Keratinocyte (primary cell): ENCODE data around the gene NAA11. TPM values are rescaled to one million over a fixed set of nuclear protein-coding genes. Genes with fewer than 3 reads are reported as not detected.

Experiments used
- DNase-seq: peaks from one replicate; pipeline ENCODE4 v3.0.0-alpha.2; 2011; ENCODE audit warnings: low read depth, missing footprints, low spot score
- FAIRE-seq: peaks from 2 replicates; lab custom pipeline; 2011; peaks lifted over from hg19 to GRCh38; lab: Jason Lieb, UNC
- H2AFZ ChIP-seq: 2 replicates; pipeline ENCODE4 v1.6.0; 2012; ENCODE audit warnings: low read length, control low read depth, inconsistent platforms; ENCODE audit not compliant: control insufficient read depth
- H3K27ac ChIP-seq: 2 replicates; pipeline ENCODE4 v1.5.1; 2011; ENCODE audit warnings: low read length; ENCODE audit not compliant: control insufficient read depth, insufficient read depth
- H3K27me3 ChIP-seq: 3 replicates; pipeline ENCODE4 v1.6.0; 2011; ENCODE audit warnings: low read length; ENCODE audit not compliant: control insufficient read depth, insufficient read depth; ENCODE audit errors: extremely low read depth
- H3K36me3 ChIP-seq, 2 experiments: 2 replicates in 1 of 2; 3 replicates in 1 of 2; pipeline ENCODE4 v1.5.1; 2011; ENCODE audit warnings: low read length in 2 of 2, mild to moderate bottlenecking in 1 of 2; ENCODE audit not compliant: control insufficient read depth in 2 of 2, insufficient read depth in 2 of 2; ENCODE audit errors: extremely low read depth in 1 of 2
- H3K4me1 ChIP-seq: 3 replicates; pipeline ENCODE4 v1.5.1; 2011; ENCODE audit warnings: low read length; ENCODE audit not compliant: control insufficient read depth, insufficient read depth; ENCODE audit errors: extremely low read depth
- H3K4me2 ChIP-seq: 3 replicates; pipeline ENCODE4 v1.6.0; 2011; ENCODE audit warnings: low read depth, low read length; ENCODE audit not compliant: control insufficient read depth, insufficient read depth; ENCODE audit errors: extremely low read depth
- H3K4me3 ChIP-seq, 3 experiments: fragments of 200-600 bp in 1 of 3; sonication (generic) in 1 of 3; 2 replicates in 2 of 3; 3 replicates in 1 of 3; pipeline ENCODE4 v1.5.1; 2011 to 2016; ENCODE audit warnings: low read length in 3 of 3, mild to moderate bottlenecking in 3 of 3, control low read depth in 2 of 3, inconsistent platforms in 1 of 3, low read depth in 1 of 3, mixed read lengths in 1 of 3, mixed run types in 1 of 3, moderate library complexity in 1 of 3; ENCODE audit not compliant: control insufficient read depth in 2 of 3, insufficient read depth in 2 of 3; ENCODE audit errors: extremely low read depth in 1 of 3
- H3K79me2 ChIP-seq: 2 replicates; pipeline ENCODE4 v1.6.0; 2012; ENCODE audit warnings: low read length; ENCODE audit not compliant: control insufficient read depth, insufficient read depth
- H3K9ac ChIP-seq: 3 replicates; pipeline ENCODE4 v1.6.0; 2011; ENCODE audit warnings: low read length; ENCODE audit not compliant: control insufficient read depth, insufficient read depth; ENCODE audit errors: extremely low read depth
- H3K9me1 ChIP-seq: 3 replicates; pipeline ENCODE4 v1.6.0; 2011; ENCODE audit warnings: low read length; ENCODE audit not compliant: control insufficient read depth, insufficient read depth; ENCODE audit errors: extremely low read depth
- H3K9me3 ChIP-seq: 2 replicates; pipeline ENCODE4 v1.5.1; 2012; ENCODE audit warnings: low read depth, low read length; ENCODE audit not compliant: control insufficient read depth
- H4K20me1 ChIP-seq: 3 replicates; pipeline ENCODE4 v1.6.0; 2011; ENCODE audit warnings: low read length; ENCODE audit not compliant: control insufficient read depth, insufficient read depth; ENCODE audit errors: extremely low read depth
- EZH2 ChIP-seq: IDR thresholded peaks from one replicate; pipeline ENCODE4 v1.6.1; 2012; ENCODE audit warnings: inconsistent platforms, mild to moderate bottlenecking, low read length, moderate library complexity
- dilution Hi-C: fragments of 300-500 bp; cut with MboI; formaldehyde crosslinking; loops from one replicate; pipeline ENCODE4 v1.7.0; 2020; ENCODE audit warnings: low sequenced_read_pairs; ENCODE audit not compliant: extremely low pct_ligation_motif_present
- polyA minus RNA-seq, 3 experiments: library from RNA; depleted of rRNA, polyadenylated mRNA; stranded (reverse); fragments of >200 nt; gene quantifications; 1 replicate in 1 of 3; 2 replicates in 1 of 3; 3 replicates in 1 of 3; pipeline ENCODE4 v1.2.3, GENCODE V29; 2011
- polyA plus RNA-seq, 5 experiments: library from polyadenylated mRNA; depleted of rRNA in 3 of 5; stranded (reverse) in 3 of 5; stranded (forward) in 1 of 5; unstranded in 1 of 5; fragments of >200 nt; gene quantifications; 1 replicate in 1 of 5; 2 replicates in 3 of 5; 3 replicates in 1 of 5; pipeline versions ENCODE4 v1.2.1 to v1.2.3, GENCODE V29; 2011 to 2012; ENCODE audit warnings: missing spikeins in 2 of 5, low read depth in 1 of 5, low replicate concordance in 1 of 5
- TF ChIP-seq, protein P1 (sequence below), 3 experiments: IDR thresholded peaks in 1 of 3; conservative IDR thresholded peaks in 1 of 3; optimal IDR thresholded peaks in 1 of 3; 2 replicates in 2 of 3; 3 replicates in 1 of 3; pipeline versions ENCODE3 to v1.5.1; 2011; ENCODE audit warnings: low read length in 3 of 3, mild to moderate bottlenecking in 3 of 3, moderate library complexity in 2 of 3, control low read depth in 1 of 3, inconsistent platforms in 1 of 3; ENCODE audit not compliant: insufficient read depth in 2 of 3; ENCODE audit errors: extremely low read depth in 1 of 3

Gene NAA11
- polyA plus RNA-seq (not detected in 3 replicates), polyA minus RNA-seq (not detected in 3 replicates)
- not detected for polyA plus RNA-seq (2011; ENCODE audit: low read depth)
- not detected in 2 replicates for polyA plus RNA-seq (2011; cell fraction: cytosol; rRNA removed)
- polyA plus RNA-seq (2011; cell fraction: nucleus; rRNA removed), result not detected in 2 replicates
- polyA plus RNA-seq (2012; ENCODE audit: low replicate concordance), result not detected in 2 replicates
- polyA minus RNA-seq (2011; cell fraction: cytosol; rRNA and poly(A)+ RNA removed), result not detected
- not detected in 2 replicates for polyA minus RNA-seq (2011; cell fraction: nucleus; rRNA and poly(A)+ RNA removed)

DNA sequence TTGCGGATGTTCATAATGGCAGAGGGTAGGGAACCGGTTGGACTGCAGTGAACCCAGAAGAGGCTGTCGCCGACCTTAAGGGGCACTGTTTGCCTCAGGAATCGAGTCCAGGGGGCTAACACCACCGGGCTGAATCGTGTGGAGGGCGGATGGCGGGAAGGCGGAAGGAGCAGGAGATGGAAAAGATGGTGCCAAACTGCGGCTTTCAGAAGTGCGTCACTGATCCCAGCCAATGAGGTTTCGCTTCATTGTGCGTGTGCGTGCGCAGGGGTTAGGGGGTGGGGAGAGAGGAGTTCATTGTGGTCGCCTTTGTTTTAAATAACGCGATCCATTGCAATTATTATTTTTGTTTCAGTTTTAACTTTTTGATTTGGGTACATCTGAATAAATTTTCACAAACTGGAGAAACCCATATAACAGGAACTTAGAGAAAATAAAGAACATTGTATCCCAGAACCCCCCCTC is at the start of gene NAA11:
NAA11 (minus strand) TSS at position 198 of the 465 bp plus-strand sequence; CDS start at position 14, 184 bp downstream.
- H3K36me3 ChIP-seq, result no peaks in the 10 kb centered on the region
- H3K4me3 ChIP-seq, result no peak within 1 kb of the TSS
- TF ChIP-seq EZH2, result no peak
- TF ChIP-seq, protein P1, sequence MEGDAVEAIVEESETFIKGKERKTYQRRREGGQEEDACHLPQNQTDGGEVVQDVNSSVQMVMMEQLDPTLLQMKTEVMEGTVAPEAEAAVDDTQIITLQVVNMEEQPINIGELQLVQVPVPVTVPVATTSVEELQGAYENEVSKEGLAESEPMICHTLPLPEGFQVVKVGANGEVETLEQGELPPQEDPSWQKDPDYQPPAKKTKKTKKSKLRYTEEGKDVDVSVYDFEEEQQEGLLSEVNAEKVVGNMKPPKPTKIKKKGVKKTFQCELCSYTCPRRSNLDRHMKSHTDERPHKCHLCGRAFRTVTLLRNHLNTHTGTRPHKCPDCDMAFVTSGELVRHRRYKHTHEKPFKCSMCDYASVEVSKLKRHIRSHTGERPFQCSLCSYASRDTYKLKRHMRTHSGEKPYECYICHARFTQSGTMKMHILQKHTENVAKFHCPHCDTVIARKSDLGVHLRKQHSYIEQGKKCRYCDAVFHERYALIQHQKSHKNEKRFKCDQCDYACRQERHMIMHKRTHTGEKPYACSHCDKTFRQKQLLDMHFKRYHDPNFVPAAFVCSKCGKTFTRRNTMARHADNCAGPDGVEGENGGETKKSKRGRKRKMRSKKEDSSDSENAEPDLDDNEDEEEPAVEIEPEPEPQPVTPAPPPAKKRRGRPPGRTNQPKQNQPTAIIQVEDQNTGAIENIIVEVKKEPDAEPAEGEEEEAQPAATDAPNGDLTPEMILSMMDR (optimal IDR thresholded peaks at IDR 0.05 in 1 of 3, IDR thresholded peaks at IDR 0.05 in 1 of 3, conservative IDR thresholded peaks at IDR 0.05 in 1 of 3; ENCODE audit: extremely low read depth in 1 of 3, insufficient read depth in 2 of 3, low read length in 3 of 3), result no peak
- no peaks in the 10 kb centered on the region for H3K4me1 ChIP-seq
- H3K9me3 ChIP-seq, result no peaks in the 10 kb centered on the region
- H3K79me2 ChIP-seq, result no peaks in the 10 kb centered on the region
- no peak within 1 kb of the TSS for H3K4me2 ChIP-seq
- H2AFZ ChIP-seq, result no peak within 1 kb of the TSS
- no peak within 1 kb of the TSS for H3K27ac ChIP-seq
- dilution Hi-C loops, result no loop called here
- H4K20me1 ChIP-seq, result no peaks in the 10 kb centered on the region
- no peak within 1 kb of the TSS for H3K9ac ChIP-seq
- DNase-seq (no peak), FAIRE-seq (no peak)
- no peaks in the 10 kb centered on the region for H3K27me3 ChIP-seq
- no peaks in the 10 kb centered on the region for H3K9me1 ChIP-seq

DNA sequence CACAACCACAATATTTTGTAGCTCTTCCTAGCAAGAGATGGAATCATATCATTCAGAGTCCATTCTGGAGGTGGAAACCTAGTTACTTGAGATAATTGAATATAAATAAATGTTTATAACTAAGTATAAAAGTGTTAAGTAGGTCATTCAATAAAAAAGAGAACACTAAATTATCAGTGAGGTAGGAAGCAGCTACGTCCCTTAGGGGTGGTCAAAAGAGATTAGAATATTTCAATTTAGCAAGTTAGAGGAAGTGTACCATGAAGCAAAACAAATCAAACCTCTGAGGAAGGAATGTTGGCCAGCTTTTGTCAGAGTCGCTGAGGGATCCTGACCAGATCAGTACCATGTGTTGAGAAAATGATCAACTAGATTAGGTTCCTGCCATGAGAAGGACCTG is 44.2 kb upstream of the NAA11 start:
- dilution Hi-C loops, result no loop called here
- no peak for FAIRE-seq

More for the DNA sequence above, 44.2 kb upstream of the NAA11 start:
- no peak overlapping the region for H3K4me3 ChIP-seq
- no peak overlapping the region for H3K9ac ChIP-seq
- H3K4me1 ChIP-seq, result no peaks in the 10 kb centered on the region
- H3K79me2 ChIP-seq, result no peaks in the 10 kb centered on the region
- no peak overlapping the region for H3K4me2 ChIP-seq
- H3K9me1 ChIP-seq, result no peaks in the 10 kb centered on the region
- H3K9me3 ChIP-seq, result no peaks in the 10 kb centered on the region
- H4K20me1 ChIP-seq, result no peaks in the 10 kb centered on the region
- no peaks in the 10 kb centered on the region for H3K36me3 ChIP-seq
- no peak overlapping the region for H2AFZ ChIP-seq
- TF ChIP-seq, protein P1 (optimal IDR thresholded peaks at IDR 0.05 in 1 of 3, IDR thresholded peaks at IDR 0.05 in 1 of 3, conservative IDR thresholded peaks at IDR 0.05 in 1 of 3; ENCODE audit: extremely low read depth in 1 of 3, insufficient read depth in 2 of 3, low read length in 3 of 3), result no peak
- TF ChIP-seq EZH2, result no peak
- DNase-seq, result no peak
- no peaks in the 10 kb centered on the region for H3K27me3 ChIP-seq
- H3K27ac ChIP-seq, result no peak overlapping the region
